Adrenal gland (tissue), 12 donors: Measurements from ENCODE around the gene BDKRB1. TPM values are rescaled to one million over a fixed set of nuclear protein-coding genes. Genes with fewer than 3 reads are reported as not detected.
A peak's percentile ranks its signal among the peaks of the same experiment; 100 is the strongest.
"Not testable (repeated sequence)": the region's sequence is repeated elsewhere in the genome, so short reads cannot be mapped to it uniquely, and the experiment has no call there.

Source experiments
- DNase-seq, 7 donors: peaks; one replicate each; pipeline ENCODE4 v3.0.0-alpha.2; 2019 to 2020
- H3K27ac ChIP-seq, 5 donors: fragments of 200-600 bp; sonication (generic) in 4 of 5; 1 replicate in 3 of 5; 2 replicates in 2 of 5; pipeline versions ENCODE4 v1.5.1 to v1.8.0; 2016 to 2020; ENCODE audit warnings: mild to moderate bottlenecking in 1 of 5
- H3K27me3 ChIP-seq: fragments of 200-600 bp; 2 replicates; pipeline ENCODE4 v1.8.0; 2021
- H3K36me3 ChIP-seq, 2 donors: fragments of 200-600 bp; replicated peaks in 1 of 2; 1 replicate in 1 of 2; 2 replicates in 1 of 2; pipeline versions ENCODE4 v1.5.1 to v1.8.0; 2018 to 2022
- H3K4me1 ChIP-seq, 2 donors: fragments of 200-600 bp; replicated peaks in 1 of 2; 1 replicate in 1 of 2; 2 replicates in 1 of 2; pipeline versions ENCODE4 v1.5.1 to v1.8.0; 2018 to 2021
- H3K4me3 ChIP-seq, 4 donors: fragments of 200-600 bp; sonication (generic) in 3 of 4; one replicate each; pipeline ENCODE4 v1.5.1; 2016 to 2018
- H3K9me3 ChIP-seq, 3 donors: fragments of 200-600 bp; sonication (generic) in 1 of 3; replicated peaks in 1 of 3; 1 replicate in 2 of 3; 2 replicates in 1 of 3; pipeline versions ENCODE4 v1.5.1 to v1.8.0; 2016 to 2021
- CTCF ChIP-seq, 6 experiments: fragments of 450-650 bp in 4 of 6; fragments of 200-600 bp in 2 of 6; sonication (generic) in 1 of 6; IDR thresholded peaks; 1 replicate in 5 of 6; 2 replicates in 1 of 6; pipeline versions ENCODE4 v1.5.1 to v1.8.0; 2016 to 2021; ENCODE audit warnings: antibody characterized with exemption in 6 of 6, mild to moderate bottlenecking in 2 of 6, moderate library complexity in 1 of 6
- POLR2A ChIP-seq, 2 donors: fragments of 450-650 bp; IDR thresholded peaks; one replicate each; pipeline ENCODE4 v1.6.1; 2017; ENCODE audit warnings: antibody characterized with exemption in 2 of 2, mild to moderate bottlenecking in 2 of 2, moderate library complexity in 1 of 2
- WGBS, 4 donors: extraction: QIAGEN DNeasy Blood & Tissue Kit in 2 of 4; methylation state at CpG; one replicate each; pipeline versions ENCODE4 v1.1.5 to v1.1.7; 2013 to 2017; 5-methylcytosine and 5-hydroxymethylcytosine counted together
- intact Hi-C, 2 donors: fragments of 100-400 bp; cut with DNase I; formaldehyde crosslinking; loops; one replicate each; pipeline versions ENCODE4 v1.14.1 to v1.15.0; 2022 to 2023
- polyA plus RNA-seq, 3 donors: library from polyadenylated mRNA; stranded (reverse); fragments of 200-250 nt in 2 of 3; fragments of 350-450 nt in 1 of 3; fragmentation: Illumina TruSeq in 1 of 3; extraction: RNeasy Lipid Tissue Mini Kit (QIAGEN cat#74804) in 1 of 3; gene quantifications; one replicate each; pipeline ENCODE4 v1.2.3, GENCODE V29; 2013 to 2014
- total RNA-seq, 9 donors: library from RNA; depleted of rRNA in 4 of 9; stranded (reverse); fragments of >200 nt in 4 of 9; fragments of 120-200 nt in 1 of 9; fragmentation: NEBNext Ultra II Directional in 1 of 9; extraction: Animal tissue kit (Norgen Biotek cat#: 25700) in 1 of 9; gene quantifications; one replicate each; pipeline versions ENCODE4 v1.1.0 to v1.2.4, GENCODE V29; 2013 to 2023
- donor health status: healthy with polysubstance abuse.
- donor health status: Bipolar disorder and iron deficiency.
- donor health status: DM: yes; HTN: yes; CAD: no.
- donor health status: DM: no; HTN: no; CAD: no.
- donor health status: DM: no; HTN: no; CAD: no.
- donor health status: DM: yes; HTN: yes; CAD: no.

BDKRB1 gene
- total and polyA plus RNA-seq, 12 donors = 0.25 to 0.98 (median 0.88) TPM; not detected in 9

GRCh38 chr14:96243785-96244184, 12.2 kb upstream of the BDKRB1 start:
- no peak for TF ChIP-seq CTCF (IDR thresholded peaks at IDR 0.05)
- TF ChIP-seq POLR2A (IDR thresholded peaks at IDR 0.05) = no peak
- Histone ChIP-seq H3K36me3 (no peaks in the 10 kb centered on the region), H3K4me3 (no peak overlapping the region), H3K9me3 (no peaks in the 10 kb centered on the region), H3K4me1 (no peaks in the 10 kb centered on the region), H3K27ac (no peak overlapping the region), H3K27me3 (no peaks in the 10 kb centered on the region)
- WGBS, 4 donors = 63 to 75% (median 69%) methylated on average over 5 of the region's 5 CpGs
- intact Hi-C loops = no loop called here
- no peak for DNase-seq

GRCh38 chr14:96245074-96245473, 10.9 kb upstream of the BDKRB1 start:
- H3K4me1 ChIP-seq, H3K4me3 ChIP-seq, H3K9me3 ChIP-seq, H3K27ac ChIP-seq, H3K27me3 ChIP-seq, DNase-seq, H3K36me3 ChIP-seq, intact Hi-C loops: not testable (repeated sequence)
- WGBS, 4 donors = 83 to 88% (median 87%) methylated on average over 3 of the region's 3 CpGs

GRCh38 chr14:96245710-96246538, 10.1 kb upstream of the BDKRB1 start:
- intact Hi-C loops = no loop called here
- H3K4me3 ChIP-seq = no peak overlapping the region
- H3K27ac ChIP-seq = no peak overlapping the region
- H3K27me3 ChIP-seq = peaks cover under 1% of the 10 kb centered on the region
- TF ChIP-seq CTCF (IDR thresholded peaks at IDR 0.05) = no peak
- TF ChIP-seq POLR2A (IDR thresholded peaks at IDR 0.05) = no peak
- H3K9me3 ChIP-seq = no peaks in the 10 kb centered on the region
- DNase-seq = no peak
- H3K4me1 ChIP-seq = no peaks in the 10 kb centered on the region
- 71 to 87% (median 83%) methylated on average over 3 of the region's 3 CpGs for WGBS, 4 donors
- H3K36me3 ChIP-seq = no peaks in the 10 kb centered on the region

GRCh38 chr14:96246539-96246847, 9.5 kb upstream of the BDKRB1 start:
- TF ChIP-seq POLR2A (IDR thresholded peaks at IDR 0.05) = no peak
- no peak for TF ChIP-seq CTCF (IDR thresholded peaks at IDR 0.05)
- H3K4me3 ChIP-seq = no peak overlapping the region
- H3K36me3 ChIP-seq = no peaks in the 10 kb centered on the region
- intact Hi-C loops = no loop called here
- 56 to 86% (median 73%) methylated on average over 1 of the region's 1 CpG for WGBS, 4 donors
- no peaks in the 10 kb centered on the region for H3K9me3 ChIP-seq
- H3K27ac ChIP-seq = no peak overlapping the region
- peaks cover 2% of the 10 kb centered on the region for H3K27me3 ChIP-seq
- peak in 2 of 7 donors; percentile 13 to 29 for DNase-seq
- H3K4me1 ChIP-seq = no peaks in the 10 kb centered on the region

- 73 to 83% (median 76%) methylated on average over 6 of the region's 6 CpGs for WGBS, 4 donors
- Histone ChIP-seq H3K27me3 (peaks cover 2% of the 10 kb centered on the region), H3K27ac (no peak overlapping the region), H3K4me3 (no peak overlapping the region), H3K36me3 (no peaks in the 10 kb centered on the region), H3K4me1 (no peaks in the 10 kb centered on the region), H3K9me3 (no peaks in the 10 kb centered on the region)
- no peak for TF ChIP-seq CTCF (IDR thresholded peaks at IDR 0.05)
- TF ChIP-seq POLR2A (IDR thresholded peaks at IDR 0.05) = no peak
- no peak for DNase-seq
- intact Hi-C loops = no loop called here
Measured at GRCh38 chr14:96247031-96247430, 9.0 kb upstream of the BDKRB1 start.
